Loucy (cell line): ENCODE results near the gene TRAFD1.

Experiments used
- H2AFZ ChIP-seq: fragments of 200-600 bp; sonication (generic); 2 replicates; pipeline ENCODE4 v1.6.0; 2016; ENCODE audit warnings: antibody characterized with exemption, mild to moderate bottlenecking, low read length, moderate library complexity
- H3F3A ChIP-seq: fragments of 200-600 bp; 2 replicates; pipeline ENCODE4 v1.6.0; 2016; ENCODE audit warnings: antibody characterized with exemption, low read depth, mild to moderate bottlenecking
- H3K27me3 ChIP-seq: fragments of 200-600 bp; sonication (generic); 2 replicates; pipeline ENCODE4 v1.6.1; 2014; ENCODE audit warnings: low read length, mild to moderate bottlenecking; ENCODE audit not compliant: insufficient read depth, poor library complexity, severe bottlenecking
- H3K36me3 ChIP-seq: fragments of 200-600 bp; sonication (generic); 2 replicates; pipeline ENCODE4 v1.6.1; 2016; ENCODE audit warnings: low read length; ENCODE audit not compliant: insufficient read depth
- H3K4me1 ChIP-seq: fragments of 200-600 bp; sonication (generic); 2 replicates; pipeline ENCODE4 v1.5.1; 2014; ENCODE audit warnings: low read length, mild to moderate bottlenecking; ENCODE audit not compliant: insufficient read depth, poor library complexity, severe bottlenecking
- H3K4me2 ChIP-seq: fragments of 200-600 bp; sonication (generic); 2 replicates; pipeline ENCODE4 v1.6.0; 2014; ENCODE audit warnings: antibody characterized with exemption, low read length, low read depth, mild to moderate bottlenecking; ENCODE audit not compliant: poor library complexity, severe bottlenecking
- H3K4me3 ChIP-seq: fragments of 200-600 bp; sonication (generic); 2 replicates; pipeline ENCODE4 v1.5.1; 2014; ENCODE audit warnings: low read length, mild to moderate bottlenecking, mixed read lengths; ENCODE audit not compliant: poor library complexity, severe bottlenecking
- H3K79me2 ChIP-seq: fragments of 200-600 bp; sonication (generic); 2 replicates; pipeline ENCODE4 v1.6.1; 2014; ENCODE audit warnings: low read length; ENCODE audit not compliant: insufficient read depth
- H3K9ac ChIP-seq: fragments of 200-600 bp; sonication (generic); 2 replicates; pipeline ENCODE4 v1.6.0; 2014; ENCODE audit warnings: mild to moderate bottlenecking, low read depth, low read length, moderate library complexity; ENCODE audit not compliant: poor library complexity, severe bottlenecking
- H3K9me2 ChIP-seq: fragments of 200-600 bp; sonication (generic); replicated peaks from 2 replicates; pipeline ENCODE4 v1.6.1; 2016; ENCODE audit warnings: low read depth, low read length, mixed read lengths
- H3K9me3 ChIP-seq: fragments of 200-600 bp; sonication (generic); 2 replicates; pipeline ENCODE4 v1.6.1; 2014; ENCODE audit warnings: mild to moderate bottlenecking, antibody characterized with exemption, low read length, low read depth; ENCODE audit not compliant: insufficient read depth
- H4K20me1 ChIP-seq: fragments of 200-600 bp; sonication (generic); 2 replicates; pipeline ENCODE4 v1.6.0; 2014; ENCODE audit warnings: antibody characterized with exemption, low read length, mild to moderate bottlenecking; ENCODE audit not compliant: insufficient read depth, poor library complexity, severe bottlenecking
- EZH2phosphoT487 ChIP-seq: fragments of 200-600 bp; IDR thresholded peaks from 2 replicates; pipeline ENCODE4 v1.6.1; 2018; ENCODE audit warnings: antibody characterized with exemption, mild to moderate bottlenecking, moderate library complexity, borderline replicate concordance
- TF ChIP-seq, protein P1 (sequence below): fragments of 200-600 bp; sonication (generic); conservative IDR thresholded peaks from 2 replicates; pipeline ENCODE4 v1.5.1; 2014; ENCODE audit warnings: mild to moderate bottlenecking, antibody characterized with exemption, low read length

TRAFD1 gene

DNA sequence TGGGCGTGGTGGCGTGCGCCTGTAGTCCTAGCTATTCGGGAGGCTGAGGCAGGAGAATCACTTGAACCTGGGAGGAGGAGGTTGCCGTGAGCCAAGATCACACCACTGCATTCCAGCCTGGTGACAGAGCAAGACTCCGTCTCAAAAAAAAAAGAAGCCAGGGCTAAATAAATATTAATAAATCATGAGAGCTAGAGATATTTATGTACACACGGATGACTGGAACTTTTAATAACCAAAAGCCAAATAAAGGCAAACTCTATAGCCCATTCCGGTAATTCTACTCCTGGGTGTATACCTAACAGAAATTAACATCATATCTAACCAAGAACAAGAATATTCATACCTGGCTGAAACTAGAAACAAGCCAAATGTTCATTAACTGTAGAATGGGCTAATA is 7.7 kb upstream of the TRAFD1 start:
- Histone ChIP-seq H3K9ac (no peak overlapping the region), H3K79me2 (no peaks in the 10 kb centered on the region), H3K27me3 (no peaks in the 10 kb centered on the region), H3K4me3 (no peak overlapping the region), H3K9me2 (no peaks in the 10 kb centered on the region), H3K4me1 (peaks cover 11% of the 10 kb centered on the region), H3K4me2 (no peak overlapping the region), H4K20me1 (no peaks in the 10 kb centered on the region), H3K9me3 (no peaks in the 10 kb centered on the region), H2AFZ (no peak overlapping the region), H3K36me3 (no peaks in the 10 kb centered on the region), H3F3A (no peaks in the 10 kb centered on the region)
- TF ChIP-seq, protein P1, sequence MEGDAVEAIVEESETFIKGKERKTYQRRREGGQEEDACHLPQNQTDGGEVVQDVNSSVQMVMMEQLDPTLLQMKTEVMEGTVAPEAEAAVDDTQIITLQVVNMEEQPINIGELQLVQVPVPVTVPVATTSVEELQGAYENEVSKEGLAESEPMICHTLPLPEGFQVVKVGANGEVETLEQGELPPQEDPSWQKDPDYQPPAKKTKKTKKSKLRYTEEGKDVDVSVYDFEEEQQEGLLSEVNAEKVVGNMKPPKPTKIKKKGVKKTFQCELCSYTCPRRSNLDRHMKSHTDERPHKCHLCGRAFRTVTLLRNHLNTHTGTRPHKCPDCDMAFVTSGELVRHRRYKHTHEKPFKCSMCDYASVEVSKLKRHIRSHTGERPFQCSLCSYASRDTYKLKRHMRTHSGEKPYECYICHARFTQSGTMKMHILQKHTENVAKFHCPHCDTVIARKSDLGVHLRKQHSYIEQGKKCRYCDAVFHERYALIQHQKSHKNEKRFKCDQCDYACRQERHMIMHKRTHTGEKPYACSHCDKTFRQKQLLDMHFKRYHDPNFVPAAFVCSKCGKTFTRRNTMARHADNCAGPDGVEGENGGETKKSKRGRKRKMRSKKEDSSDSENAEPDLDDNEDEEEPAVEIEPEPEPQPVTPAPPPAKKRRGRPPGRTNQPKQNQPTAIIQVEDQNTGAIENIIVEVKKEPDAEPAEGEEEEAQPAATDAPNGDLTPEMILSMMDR, result no peak
- no peak for TF ChIP-seq EZH2phosphoT487

- Histone ChIP-seq H3F3A (no peaks in the 10 kb centered on the region), H3K79me2 (peaks cover 12% of the 10 kb centered on the region; the same call in 1 of the 2 replicates), H3K9me3 (no peaks in the 10 kb centered on the region), H3K4me3 (no peak overlapping the region), H4K20me1 (peaks cover 14% of the 10 kb centered on the region), H3K9ac (no peak overlapping the region), H3K4me1 (peaks cover 20% of the 10 kb centered on the region), H3K36me3 (no peaks in the 10 kb centered on the region), H2AFZ (no peak overlapping the region), H3K9me2 (no peaks in the 10 kb centered on the region), H3K4me2 (no peak overlapping the region), H3K27me3 (no peaks in the 10 kb centered on the region)
- TF ChIP-seq, protein P1, result no peak
- TF ChIP-seq EZH2phosphoT487, result no peak
Measured at GRCh38 chr12:112121780-112122565, 3.4 kb upstream of the TRAFD1 start.

DNA sequence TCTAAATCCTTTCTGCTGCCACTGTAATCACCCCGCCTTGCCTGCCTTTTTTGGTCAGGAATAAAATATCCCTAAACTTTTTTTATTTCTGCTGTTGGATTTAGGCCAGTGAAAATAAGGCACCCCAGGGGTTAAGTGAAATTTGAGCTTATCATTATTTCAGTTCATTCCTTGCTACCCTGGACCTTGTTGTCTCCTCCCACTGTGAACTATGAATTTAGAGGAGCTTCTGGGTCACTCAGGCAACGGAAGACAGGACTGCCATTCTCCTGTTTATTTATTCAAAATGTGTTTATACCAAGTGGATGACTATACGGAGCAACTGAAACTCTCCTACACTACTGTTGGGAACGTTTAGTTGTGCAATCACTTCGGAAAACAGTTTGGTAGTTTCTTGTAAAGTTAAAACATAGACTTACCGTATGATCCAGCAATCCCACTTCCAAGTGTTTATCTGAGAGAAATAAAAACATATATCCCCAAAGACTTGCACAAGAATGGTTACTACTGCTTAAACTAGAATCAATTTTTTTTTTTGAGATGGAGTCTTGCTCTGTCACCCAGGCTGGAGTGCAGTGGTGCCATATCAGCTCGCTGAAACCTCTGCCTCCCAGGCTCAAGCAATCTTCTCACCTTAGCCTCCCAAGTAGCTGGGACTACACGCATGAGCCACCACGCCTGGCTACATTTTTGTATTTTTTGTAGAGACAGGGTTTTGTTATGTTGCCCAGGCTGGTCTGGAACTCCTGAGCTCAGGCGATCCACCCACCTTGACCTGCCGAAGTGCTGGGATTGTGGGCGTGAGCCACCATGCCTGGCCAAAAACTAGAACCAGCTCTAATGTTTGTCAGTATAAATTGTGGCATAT is 2.3 kb upstream of the TRAFD1 start:
- Histone ChIP-seq H3F3A (no peaks in the 10 kb centered on the region), H2AFZ (no peak overlapping the region), H3K9me3 (no peaks in the 10 kb centered on the region), H3K9ac (no peak overlapping the region), H3K4me2 (no peak overlapping the region), H4K20me1 (peaks cover 14% of the 10 kb centered on the region), H3K4me1 (peaks cover 22% of the 10 kb centered on the region), H3K4me3 (no peak overlapping the region), H3K79me2 (peaks cover 17% of the 10 kb centered on the region; the same call in 1 of the 2 replicates), H3K36me3 (no peaks in the 10 kb centered on the region), H3K27me3 (no peaks in the 10 kb centered on the region), H3K9me2 (no peaks in the 10 kb centered on the region)
- no peak for TF ChIP-seq EZH2phosphoT487
- TF ChIP-seq, protein P1, result no peak
